Vagina (tissue), 2 donors: ENCODE measurements around the gene ATP13A2. TPM values are rescaled to one million over a fixed set of nuclear protein-coding genes. Genes with fewer than 3 reads are reported as not detected.

Experiments used
- DNase-seq, 2 donors: peaks; one replicate each; pipeline ENCODE4 v3.0.0-alpha.2; 2017; ENCODE audit errors: extremely low spot score in 2 of 2
- H3K27ac ChIP-seq: fragments of 200-600 bp; sonication (generic); one replicate; pipeline ENCODE4 v1.5.1; 2019
- H3K27me3 ChIP-seq: fragments of 200-600 bp; sonication (generic); one replicate; pipeline ENCODE4 v1.5.1; 2019
- H3K36me3 ChIP-seq, 2 donors: fragments of 200-600 bp; sonication (generic); one replicate each; pipeline ENCODE4 v1.5.1; 2017 to 2019
- H3K4me1 ChIP-seq: fragments of 200-600 bp; sonication (generic); one replicate; pipeline ENCODE4 v1.5.1; 2019
- H3K4me3 ChIP-seq, 2 donors: fragments of 200-600 bp; sonication (generic); 1 replicate in 1 of 2; 2 replicates in 1 of 2; pipeline ENCODE4 v1.5.1; 2016 to 2019
- H3K9me3 ChIP-seq: fragments of 200-600 bp; sonication (generic); one replicate; pipeline ENCODE4 v1.5.1; 2019
- CTCF ChIP-seq, 3 experiments: fragments of 450-650 bp in 2 of 3; fragments of 200-600 bp in 1 of 3; sonication (generic) in 1 of 3; IDR thresholded peaks; one replicate each; pipeline ENCODE4 v1.5.1; 2017 to 2019; ENCODE audit warnings: antibody characterized with exemption in 3 of 3, mild to moderate bottlenecking in 2 of 3, moderate library complexity in 2 of 3
- POLR2A ChIP-seq, 2 donors: fragments of 450-650 bp; IDR thresholded peaks; one replicate each; pipeline ENCODE4 v1.6.1; 2017; ENCODE audit warnings: antibody characterized with exemption in 2 of 2, mild to moderate bottlenecking in 2 of 2, moderate library complexity in 2 of 2
- POLR2AphosphoS5 ChIP-seq, 2 donors: sonication (generic); formaldehyde crosslinking; IDR thresholded peaks; one replicate each; pipeline ENCODE4 v1.9.0; 2017; ENCODE audit warnings: antibody characterized with exemption in 2 of 2, mild to moderate bottlenecking in 2 of 2, low read depth in 1 of 2; ENCODE audit not compliant: insufficient read depth in 1 of 2
- intact Hi-C: fragments of 100-400 bp; cut with DNase I; formaldehyde crosslinking; loops from one replicate; pipeline ENCODE4 v1.15.1; 2023
- total RNA-seq: library from RNA; depleted of rRNA; stranded (reverse); fragments of >200 nt; gene quantifications from one replicate; pipeline ENCODE4 v1.2.3, GENCODE V29; 2016

ATP13A2 gene
- total RNA-seq, 1 donor from 2014 or later: 31.7 TPM

GRCh38 chr1:17032741-17033140, 21.0 kb upstream of the ATP13A2 start:
- H3K9me3 ChIP-seq: no peaks in the 10 kb centered on the region
- H3K36me3 ChIP-seq: peaks cover 0 to 30% of the 10 kb centered on the region in 2 donors
- no peak for DNase-seq
- intact Hi-C loops: no loop called here
- no peak overlapping the region for H3K27ac ChIP-seq
- no peaks in the 10 kb centered on the region for H3K27me3 ChIP-seq
- peaks cover 7% of the 10 kb centered on the region for H3K4me1 ChIP-seq
- TF ChIP-seq POLR2A (IDR thresholded peaks at IDR 0.05): no peak
- no peak for TF ChIP-seq CTCF (IDR thresholded peaks at IDR 0.05)
- no peak for TF ChIP-seq POLR2AphosphoS5 (IDR thresholded peaks at IDR 0.05; ENCODE audit: insufficient read depth in 1 of 2, low read depth in 1 of 2)
- H3K4me3 ChIP-seq: no peak overlapping the region

GRCh38 chr1:17031436-17031835, 19.7 kb upstream of the ATP13A2 start:
- no peaks in the 10 kb centered on the region for H3K27me3 ChIP-seq
- H3K36me3 ChIP-seq: peaks cover 0 to 43% of the 10 kb centered on the region in 2 donors
- H3K4me3 ChIP-seq: no peak overlapping the region
- H3K9me3 ChIP-seq: no peaks in the 10 kb centered on the region
- TF ChIP-seq POLR2A (IDR thresholded peaks at IDR 0.05) (no peak), CTCF (IDR thresholded peaks at IDR 0.05) (no peak), POLR2AphosphoS5 (IDR thresholded peaks at IDR 0.05; ENCODE audit: insufficient read depth in 1 of 2, low read depth in 1 of 2) (no peak)
- intact Hi-C loops: no loop called here
- DNase-seq: no peak
- peaks cover 13% of the 10 kb centered on the region for H3K4me1 ChIP-seq
- H3K27ac ChIP-seq: no peak overlapping the region

- H3K4me3 ChIP-seq: no peak overlapping the region
- TF ChIP-seq POLR2A (IDR thresholded peaks at IDR 0.05) (no peak), CTCF (IDR thresholded peaks at IDR 0.05) (no peak), POLR2AphosphoS5 (IDR thresholded peaks at IDR 0.05; ENCODE audit: insufficient read depth in 1 of 2, low read depth in 1 of 2) (no peak)
- peaks cover 0 to 54% of the 10 kb centered on the region in 2 donors for H3K36me3 ChIP-seq
- H3K27ac ChIP-seq: no peak overlapping the region
- H3K27me3 ChIP-seq: no peaks in the 10 kb centered on the region
- no peaks in the 10 kb centered on the region for H3K9me3 ChIP-seq
- intact Hi-C loops: no loop called here
- DNase-seq: no peak
- H3K4me1 ChIP-seq: peaks cover 13% of the 10 kb centered on the region
Observed at GRCh38 chr1:17030206-17030605, 18.5 kb upstream of the ATP13A2 start.

- DNase-seq: no peak
- no peaks in the 10 kb centered on the region for H3K9me3 ChIP-seq
- H3K4me3 ChIP-seq: no peak overlapping the region
- H3K27me3 ChIP-seq: no peaks in the 10 kb centered on the region
- TF ChIP-seq POLR2AphosphoS5 (IDR thresholded peaks at IDR 0.05; ENCODE audit: insufficient read depth in 1 of 2, low read depth in 1 of 2) (no peak), POLR2A (IDR thresholded peaks at IDR 0.05) (no peak)
- H3K4me1 ChIP-seq: peaks cover 13% of the 10 kb centered on the region
- intact Hi-C loops: no loop called here
- H3K36me3 ChIP-seq: peaks cover under 1 to 59% of the 10 kb centered on the region in 2 donors
- no peak overlapping the region for H3K27ac ChIP-seq
Observed at GRCh38 chr1:17028662-17029188, 17.0 kb upstream of the ATP13A2 start.

- Histone ChIP-seq H3K27ac (no peak overlapping the region), H3K4me1 (peaks cover 13% of the 10 kb centered on the region), H3K27me3 (no peaks in the 10 kb centered on the region), H3K9me3 (no peaks in the 10 kb centered on the region), H3K36me3 (peaks cover 4 to 59% of the 10 kb centered on the region in 2 donors), H3K4me3 (no peak overlapping the region)
- DNase-seq: no peak
- intact Hi-C loops: no loop called here
- no peak for TF ChIP-seq POLR2A (IDR thresholded peaks at IDR 0.05)
- no peak for TF ChIP-seq POLR2AphosphoS5 (IDR thresholded peaks at IDR 0.05; ENCODE audit: insufficient read depth in 1 of 2, low read depth in 1 of 2)
- no peak for TF ChIP-seq CTCF (IDR thresholded peaks at IDR 0.05)
Observed at GRCh38 chr1:17027900-17028299, 16.2 kb upstream of the ATP13A2 start.
